Measurements from ENCODE around the gene ETF1. TPM values are rescaled to one million over a fixed set of nuclear protein-coding genes. Genes with fewer than 3 reads are reported as not detected.

The ETF1 gene
- total and polyA plus RNA-seq, 9 of the 15 experiments (the other 6 are each of a cell fraction or from before 2014, with no cell fraction given): 53.7 to 209 (median 164) TPM

DNA sequence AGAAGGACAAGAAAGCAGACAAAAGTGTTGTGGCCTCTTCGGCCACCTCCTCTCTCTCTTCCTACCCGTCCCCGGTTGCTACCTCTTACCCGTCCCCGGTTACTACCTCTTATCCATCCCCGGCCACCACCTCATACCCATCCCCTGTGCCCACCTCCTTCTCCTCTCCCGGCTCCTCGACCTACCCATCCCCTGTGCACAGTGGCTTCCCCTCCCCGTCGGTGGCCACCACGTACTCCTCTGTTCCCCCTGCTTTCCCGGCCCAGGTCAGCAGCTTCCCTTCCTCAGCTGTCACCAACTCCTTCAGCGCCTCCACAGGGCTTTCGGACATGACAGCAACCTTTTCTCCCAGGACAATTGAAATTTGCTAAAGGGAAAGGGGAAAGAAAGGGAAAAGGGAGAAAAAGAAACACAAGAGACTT is 75.3 kb downstream of the ETF1 start (continued):
- TF ChIP-seq, protein P1, sequence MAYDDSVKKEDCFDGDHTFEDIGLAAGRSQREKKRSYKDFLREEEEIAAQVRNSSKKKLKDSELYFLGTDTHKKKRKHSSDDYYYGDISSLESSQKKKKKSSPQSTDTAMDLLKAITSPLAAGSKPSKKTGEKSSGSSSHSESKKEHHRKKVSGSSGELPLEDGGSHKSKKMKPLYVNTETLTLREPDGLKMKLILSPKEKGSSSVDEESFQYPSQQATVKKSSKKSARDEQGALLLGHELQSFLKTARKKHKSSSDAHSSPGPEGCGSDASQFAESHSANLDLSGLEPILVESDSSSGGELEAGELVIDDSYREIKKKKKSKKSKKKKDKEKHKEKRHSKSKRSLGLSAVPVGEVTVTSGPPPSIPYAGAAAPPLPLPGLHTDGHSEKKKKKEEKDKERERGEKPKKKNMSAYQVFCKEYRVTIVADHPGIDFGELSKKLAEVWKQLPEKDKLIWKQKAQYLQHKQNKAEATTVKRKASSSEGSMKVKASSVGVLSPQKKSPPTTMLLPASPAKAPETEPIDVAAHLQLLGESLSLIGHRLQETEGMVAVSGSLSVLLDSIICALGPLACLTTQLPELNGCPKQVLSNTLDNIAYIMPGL (CRISPR knock-in tag; IDR thresholded peaks at IDR 0.05): no peak; the same call in 1 of the 2 replicates
- no peak for TF ChIP-seq ASH1L (IDR thresholded peaks at IDR 0.05; ENCODE audit: borderline replicate concordance, low read depth, partially characterized antibody)
- TF ChIP-seq STAG1 (CRISPR knock-in tag; IDR thresholded peaks at IDR 0.05; ENCODE audit: borderline replicate concordance): no peak; the same call in 1 of the 2 replicates
- TF ChIP-seq RBM17 (IDR thresholded peaks at IDR 0.05; ENCODE audit: borderline replicate concordance, low read depth, low read length): no peak
- TF ChIP-seq, protein P2, sequence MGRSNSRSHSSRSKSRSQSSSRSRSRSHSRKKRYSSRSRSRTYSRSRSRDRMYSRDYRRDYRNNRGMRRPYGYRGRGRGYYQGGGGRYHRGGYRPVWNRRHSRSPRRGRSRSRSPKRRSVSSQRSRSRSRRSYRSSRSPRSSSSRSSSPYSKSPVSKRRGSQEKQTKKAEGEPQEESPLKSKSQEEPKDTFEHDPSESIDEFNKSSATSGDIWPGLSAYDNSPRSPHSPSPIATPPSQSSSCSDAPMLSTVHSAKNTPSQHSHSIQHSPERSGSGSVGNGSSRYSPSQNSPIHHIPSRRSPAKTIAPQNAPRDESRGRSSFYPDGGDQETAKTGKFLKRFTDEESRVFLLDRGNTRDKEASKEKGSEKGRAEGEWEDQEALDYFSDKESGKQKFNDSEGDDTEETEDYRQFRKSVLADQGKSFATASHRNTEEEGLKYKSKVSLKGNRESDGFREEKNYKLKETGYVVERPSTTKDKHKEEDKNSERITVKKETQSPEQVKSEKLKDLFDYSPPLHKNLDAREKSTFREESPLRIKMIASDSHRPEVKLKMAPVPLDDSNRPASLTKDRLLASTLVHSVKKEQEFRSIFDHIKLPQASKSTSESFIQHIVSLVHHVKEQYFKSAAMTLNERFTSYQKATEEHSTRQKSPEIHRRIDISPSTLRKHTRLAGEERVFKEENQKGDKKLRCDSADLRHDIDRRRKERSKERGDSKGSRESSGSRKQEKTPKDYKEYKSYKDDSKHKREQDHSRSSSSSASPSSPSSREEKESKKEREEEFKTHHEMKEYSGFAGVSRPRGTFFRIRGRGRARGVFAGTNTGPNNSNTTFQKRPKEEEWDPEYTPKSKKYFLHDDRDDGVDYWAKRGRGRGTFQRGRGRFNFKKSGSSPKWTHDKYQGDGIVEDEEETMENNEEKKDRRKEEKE (IDR thresholded peaks at IDR 0.05; ENCODE audit: borderline replicate concordance in 1 of 2, control insufficient read depth in 1 of 2, low read depth in 2 of 2, low read length in 1 of 2): peak in 1 of 2 experiments; percentile 56; a peak in 1 of 4 replicates
- no peak for TF ChIP-seq SLC30A9 (CRISPR knock-in tag; IDR thresholded peaks at IDR 0.05)
- peak; percentile 98 for TF ChIP-seq POLR2B (IDR thresholded peaks at IDR 0.05; ENCODE audit: low read depth, partially characterized antibody)
- TF ChIP-seq POLR2G (IDR thresholded peaks at IDR 0.05; ENCODE audit: low read depth, low read length): peak; percentile 62
- TF ChIP-seq GTF2E2 (tag; IDR thresholded peaks at IDR 0.05): no peak
- TF ChIP-seq ZNF780A (CRISPR knock-in tag; IDR thresholded peaks at IDR 0.05): no peak
- TF ChIP-seq TAF15 (IDR thresholded peaks at IDR 0.05; ENCODE audit: low read depth, low read length): no peak
- TF ChIP-seq, protein P3, sequence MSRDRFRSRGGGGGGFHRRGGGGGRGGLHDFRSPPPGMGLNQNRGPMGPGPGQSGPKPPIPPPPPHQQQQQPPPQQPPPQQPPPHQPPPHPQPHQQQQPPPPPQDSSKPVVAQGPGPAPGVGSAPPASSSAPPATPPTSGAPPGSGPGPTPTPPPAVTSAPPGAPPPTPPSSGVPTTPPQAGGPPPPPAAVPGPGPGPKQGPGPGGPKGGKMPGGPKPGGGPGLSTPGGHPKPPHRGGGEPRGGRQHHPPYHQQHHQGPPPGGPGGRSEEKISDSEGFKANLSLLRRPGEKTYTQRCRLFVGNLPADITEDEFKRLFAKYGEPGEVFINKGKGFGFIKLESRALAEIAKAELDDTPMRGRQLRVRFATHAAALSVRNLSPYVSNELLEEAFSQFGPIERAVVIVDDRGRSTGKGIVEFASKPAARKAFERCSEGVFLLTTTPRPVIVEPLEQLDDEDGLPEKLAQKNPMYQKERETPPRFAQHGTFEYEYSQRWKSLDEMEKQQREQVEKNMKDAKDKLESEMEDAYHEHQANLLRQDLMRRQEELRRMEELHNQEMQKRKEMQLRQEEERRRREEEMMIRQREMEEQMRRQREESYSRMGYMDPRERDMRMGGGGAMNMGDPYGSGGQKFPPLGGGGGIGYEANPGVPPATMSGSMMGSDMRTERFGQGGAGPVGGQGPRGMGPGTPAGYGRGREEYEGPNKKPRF (IDR thresholded peaks at IDR 0.05; ENCODE audit: low read depth, low read length): no peak
- no peak for TF ChIP-seq RB1 (IDR thresholded peaks at IDR 0.05; ENCODE audit: low read depth)
- TF ChIP-seq POLR2A (conservative IDR thresholded peaks at IDR 0.05): peak; percentile 96
- no peak for TF ChIP-seq IFI16 (CRISPR knock-in tag; IDR thresholded peaks at IDR 0.05)
- TF ChIP-seq LEF1 (IDR thresholded peaks at IDR 0.05): peak; percentile 44; the same call in 1 of the 2 replicates
- no peak; the same call in 1 of the 2 replicates for TF ChIP-seq SP1 (CRISPR knock-in tag; IDR thresholded peaks at IDR 0.05)
- 0 out of 2 replicates have a peak, but pooled peaks have one; percentile 31 for TF ChIP-seq HLTF (IDR thresholded peaks at IDR 0.05)
- TF ChIP-seq MTA1 (IDR thresholded peaks at IDR 0.05; ENCODE audit: borderline replicate concordance): no peak
- no peak for TF ChIP-seq ZNF143 (CRISPR knock-in tag; IDR thresholded peaks at IDR 0.05)
- no peak for TF ChIP-seq ZNF589 (CRISPR knock-in tag; IDR thresholded peaks at IDR 0.05; ENCODE audit: low read depth)
- TF ChIP-seq RUNX1 (IDR thresholded peaks at IDR 0.05; ENCODE audit: low read depth): no peak
- no peak for TF ChIP-seq TEAD2 (tag; IDR thresholded peaks at IDR 0.05)
- no peak for TF ChIP-seq RBM14 (IDR thresholded peaks at IDR 0.05; ENCODE audit: borderline replicate concordance, insufficient read depth, low read depth, low read length)
